ENCODE measurements around the gene ANO7. TPM values are rescaled to one million over a fixed set of nuclear protein-coding genes. Genes with fewer than 3 reads are reported as not detected.

Gene ANO7
- total RNA-seq, 4 donors from 2014 or later: 0.59 TPM; not detected in 3

GRCh38 chr2:241179899-241180298, 8.6 kb upstream of the ANO7 start:
- no peak for DNase-seq
- no peaks in the 10 kb centered on the region for H3K27me3 ChIP-seq
- no peak overlapping the region for H3K4me3 ChIP-seq
- H3K9me3 ChIP-seq: no peaks in the 10 kb centered on the region
- TF ChIP-seq CTCF (IDR thresholded peaks at IDR 0.05) (no peak), POLR2A (IDR thresholded peaks at IDR 0.05) (no peak)
- 59 to 67% methylated on average over 4 of the region's 4 CpGs for WGBS, 2 donors
- no peaks in the 10 kb centered on the region for H3K4me1 ChIP-seq
- no peak overlapping the region for H3K27ac ChIP-seq
- intact Hi-C loops (cut with DNase I): no loop called here
- peaks cover 10 to 91% (median 14%) of the 10 kb centered on the region in 3 donors for H3K36me3 ChIP-seq

- TF ChIP-seq CTCF (IDR thresholded peaks at IDR 0.05): no peak
- TF ChIP-seq POLR2A (IDR thresholded peaks at IDR 0.05): no peak
- H3K27me3 ChIP-seq: no peaks in the 10 kb centered on the region
- no peak overlapping the region for H3K27ac ChIP-seq
- no peak overlapping the region for H3K4me3 ChIP-seq
- intact Hi-C loops (cut with DNase I): no loop called here
- H3K4me1 ChIP-seq: no peaks in the 10 kb centered on the region
- DNase-seq: no peak
- H3K36me3 ChIP-seq: peaks cover 10 to 85% (median 11%) of the 10 kb centered on the region in 3 donors
- no peaks in the 10 kb centered on the region for H3K9me3 ChIP-seq
- WGBS, 2 donors: 96% methylated on average over 3 to 9 of the region's 12 CpGs
Observed at GRCh38 chr2:241180495-241180894, 8.0 kb upstream of the ANO7 start.

- Histone ChIP-seq H3K4me3 (no peak overlapping the region), H3K4me1 (no peaks in the 10 kb centered on the region), H3K9me3 (no peaks in the 10 kb centered on the region), H3K36me3 (peaks cover 7 to 69% (median 10%) of the 10 kb centered on the region in 3 donors), H3K27me3 (peaks cover 0 to 4% (median 0%) of the 10 kb centered on the region in 4 donors), H3K27ac (no peak overlapping the region)
- 90 to 100% methylated on average over 1 to 2 of the region's 3 CpGs for WGBS, 2 donors
- no peak for DNase-seq
- intact Hi-C loops (cut with DNase I): no loop called here
- no peak for TF ChIP-seq POLR2A (IDR thresholded peaks at IDR 0.05)
- no peak for TF ChIP-seq CTCF (IDR thresholded peaks at IDR 0.05)
Observed at GRCh38 chr2:241182126-241182525, 6.4 kb upstream of the ANO7 start.

- H3K36me3 ChIP-seq: peaks cover 7 to 64% (median 10%) of the 10 kb centered on the region in 3 donors
Observed at GRCh38 chr2:241182531-241183133, 5.8 kb upstream of the ANO7 start.

More at GRCh38 chr2:241182531-241183133, 5.8 kb upstream of the ANO7 start:
- Histone ChIP-seq H3K27me3 (peaks cover 0 to 8% (median 0%) of the 10 kb centered on the region in 4 donors), H3K27ac (no peak overlapping the region), H3K9me3 (no peaks in the 10 kb centered on the region), H3K4me1 (no peaks in the 10 kb centered on the region), H3K4me3 (no peak overlapping the region)
- WGBS, 2 donors: 88 to 90% methylated on average over 19 to 21 of the region's 28 CpGs
- DNase-seq: no peak
- TF ChIP-seq CTCF (IDR thresholded peaks at IDR 0.05) (no peak), POLR2A (IDR thresholded peaks at IDR 0.05) (no peak)
- intact Hi-C loops (cut with DNase I): no loop called here
